Thyroid gland (tissue), 4 donors: ENCODE results near the gene THRSP.

ENCODE experiments used
- CTCF ChIP-seq, 6 experiments: fragments of 200-600 bp in 3 of 6; fragments of 450-650 bp in 3 of 6; sonication (generic) in 3 of 6; IDR thresholded peaks; one replicate each; pipeline ENCODE4 v1.5.1; 2016 to 2019; ENCODE audit warnings: antibody characterized with exemption in 6 of 6, mild to moderate bottlenecking in 2 of 6, inconsistent platforms in 1 of 6, moderate library complexity in 1 of 6
- POLR2A ChIP-seq, 2 donors: fragments of 450-650 bp; IDR thresholded peaks; one replicate each; pipeline ENCODE4 v1.6.1; 2017; ENCODE audit warnings: antibody characterized with exemption in 2 of 2, mild to moderate bottlenecking in 2 of 2, moderate library complexity in 1 of 2

DNA sequence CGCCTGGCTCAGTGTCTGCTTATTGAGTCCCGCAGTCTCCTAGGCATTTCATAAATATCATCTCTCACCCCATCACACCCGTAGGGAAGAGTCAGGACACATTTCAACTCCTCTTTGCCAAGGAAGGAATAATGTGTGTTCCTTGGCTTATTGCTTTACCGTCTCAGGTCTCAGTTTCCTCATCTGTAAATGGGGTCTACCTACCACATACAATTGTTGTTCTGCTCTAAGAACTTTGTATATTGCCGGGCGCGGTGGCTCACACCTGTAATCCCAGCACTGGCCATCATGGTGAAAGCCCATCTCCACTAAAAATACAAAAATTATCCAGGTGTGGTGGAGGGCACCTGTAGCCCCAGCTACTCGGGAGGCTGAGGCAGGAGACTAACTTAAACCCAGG, 3.1 kb upstream of the THRSP start:
- TF ChIP-seq CTCF (IDR thresholded peaks at IDR 0.05) (no peak), POLR2A (IDR thresholded peaks at IDR 0.05) (no peak)
